Measurements from ENCODE around the gene TATDN3. TPM values are rescaled to one million over a fixed set of nuclear protein-coding genes. Genes with fewer than 3 reads are reported as not detected.

TATDN3 gene
- total RNA-seq, 1 experiment from 2014 or later = 16.3 TPM

DNA sequence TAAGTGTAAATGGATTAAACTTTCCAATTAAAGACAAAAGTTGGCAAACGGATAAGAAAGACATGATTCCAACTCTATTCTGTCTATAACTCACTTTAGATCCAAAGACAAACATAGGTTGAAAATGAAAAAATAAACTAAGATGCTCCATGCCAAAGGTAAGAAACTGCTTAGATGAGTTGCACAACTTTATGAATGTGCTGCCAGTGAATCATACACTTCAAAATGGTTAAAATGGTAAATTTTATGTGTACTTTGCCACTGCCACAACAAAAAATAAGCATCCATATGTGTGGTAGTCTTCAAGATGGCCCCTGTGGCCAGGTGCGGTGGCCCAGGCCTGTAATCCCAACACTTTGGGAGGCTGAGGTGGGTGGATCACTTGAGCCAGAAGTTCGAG is 45.1 kb upstream of the TATDN3 start:
- no peaks in the 10 kb centered on the region; a peak in 1 of 4 replicates for H3K9me3 ChIP-seq (ENCODE audit: control insufficient read depth in 1 of 2, insufficient read depth in 1 of 2, low read depth in 1 of 2, low read length in 2 of 2)
- no peak overlapping the region for H3K9ac ChIP-seq (ENCODE audit: low read length)
- no peak overlapping the region for H3K4me2 ChIP-seq (ENCODE audit: low read length)
- no peaks in the 10 kb centered on the region for H3K36me3 ChIP-seq (ENCODE audit: control insufficient read depth in 1 of 2, insufficient read depth in 2 of 2, low read length in 2 of 2)
- H4K20me1 ChIP-seq (ENCODE audit: insufficient read depth) = no peaks in the 10 kb centered on the region
- no peak for TF ChIP-seq SP1 (IDR thresholded peaks at IDR 0.05; ENCODE audit: low read depth)
- TF ChIP-seq ZFX (IDR thresholded peaks at IDR 0.05) = no peak
- no peak for TF ChIP-seq CBX3 (IDR thresholded peaks at IDR 0.05; ENCODE audit: low read depth)
- TF ChIP-seq, protein P1, sequence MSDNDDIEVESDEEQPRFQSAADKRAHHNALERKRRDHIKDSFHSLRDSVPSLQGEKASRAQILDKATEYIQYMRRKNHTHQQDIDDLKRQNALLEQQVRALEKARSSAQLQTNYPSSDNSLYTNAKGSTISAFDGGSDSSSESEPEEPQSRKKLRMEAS (IDR thresholded peaks at IDR 0.05) = no peak
- no peak for TF ChIP-seq EGR1 (IDR thresholded peaks at IDR 0.05; ENCODE audit: low read depth)
- no peak for TF ChIP-seq CEBPB (IDR thresholded peaks at IDR 0.05; ENCODE audit: low read depth)
- TF ChIP-seq, protein P2, sequence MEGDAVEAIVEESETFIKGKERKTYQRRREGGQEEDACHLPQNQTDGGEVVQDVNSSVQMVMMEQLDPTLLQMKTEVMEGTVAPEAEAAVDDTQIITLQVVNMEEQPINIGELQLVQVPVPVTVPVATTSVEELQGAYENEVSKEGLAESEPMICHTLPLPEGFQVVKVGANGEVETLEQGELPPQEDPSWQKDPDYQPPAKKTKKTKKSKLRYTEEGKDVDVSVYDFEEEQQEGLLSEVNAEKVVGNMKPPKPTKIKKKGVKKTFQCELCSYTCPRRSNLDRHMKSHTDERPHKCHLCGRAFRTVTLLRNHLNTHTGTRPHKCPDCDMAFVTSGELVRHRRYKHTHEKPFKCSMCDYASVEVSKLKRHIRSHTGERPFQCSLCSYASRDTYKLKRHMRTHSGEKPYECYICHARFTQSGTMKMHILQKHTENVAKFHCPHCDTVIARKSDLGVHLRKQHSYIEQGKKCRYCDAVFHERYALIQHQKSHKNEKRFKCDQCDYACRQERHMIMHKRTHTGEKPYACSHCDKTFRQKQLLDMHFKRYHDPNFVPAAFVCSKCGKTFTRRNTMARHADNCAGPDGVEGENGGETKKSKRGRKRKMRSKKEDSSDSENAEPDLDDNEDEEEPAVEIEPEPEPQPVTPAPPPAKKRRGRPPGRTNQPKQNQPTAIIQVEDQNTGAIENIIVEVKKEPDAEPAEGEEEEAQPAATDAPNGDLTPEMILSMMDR (IDR thresholded peaks at IDR 0.05 in 2 of 3, conservative IDR thresholded peaks at IDR 0.05 in 1 of 3; ENCODE audit: borderline replicate concordance in 1 of 3, insufficient read depth in 1 of 3, low read depth in 2 of 3, low read length in 2 of 3) = no peak
- TF ChIP-seq SRF (IDR thresholded peaks at IDR 0.05; ENCODE audit: low read depth) = no peak
- TF ChIP-seq, protein P3, sequence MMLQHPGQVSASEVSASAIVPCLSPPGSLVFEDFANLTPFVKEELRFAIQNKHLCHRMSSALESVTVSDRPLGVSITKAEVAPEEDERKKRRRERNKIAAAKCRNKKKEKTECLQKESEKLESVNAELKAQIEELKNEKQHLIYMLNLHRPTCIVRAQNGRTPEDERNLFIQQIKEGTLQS (IDR thresholded peaks at IDR 0.05) = no peak
- intact Hi-C loops (cut with micrococcal nuclease) = no loop called here
- CTCF ChIA-PET = interaction anchor here (1.3 kb wide), 1 partner anchor 82 kb away, joined by 3 read pairs; no protein-coding TSS in a partner anchor
- ATAC-seq (no peak), DNase-seq (ENCODE audit: low read depth, low spot score) (no peak)
- RAD21 ChIA-PET (ENCODE audit: low non-redundant PET in 1 of 2, low total read pairs in 2 of 2, uncharacterized antibody in 2 of 2, unreplicated experiment in 2 of 2) = no interaction called here
- no peak overlapping the region for H3K27ac ChIP-seq (ENCODE audit: low read depth, low read length)
- H2AFZ ChIP-seq (ENCODE audit: low read depth, low read length, poor library complexity, severe bottlenecking) = no peak overlapping the region
- H3K79me2 ChIP-seq (ENCODE audit: insufficient read depth, low read length) = peaks cover 32% of the 10 kb centered on the region
- no peak overlapping the region for H3K4me3 ChIP-seq (replicated peaks in 1 of 2; ENCODE audit: low read depth in 1 of 2, low read length in 2 of 2)
- H3K27me3 ChIP-seq (ENCODE audit: insufficient read depth, low read length) = no peaks in the 10 kb centered on the region
- no peaks in the 10 kb centered on the region for H3K9me2 ChIP-seq (ENCODE audit: insufficient read depth)
- BruUV-seq (replicated peaks) = no TSS peak
- H3K4me1 ChIP-seq (ENCODE audit: control insufficient read depth in 1 of 2, insufficient read depth in 2 of 2, low read length in 2 of 2) = peaks cover 0 to 6% of the 10 kb centered on the region in 2 experiments; a peak in 3 of 4 replicates
- POLR2A ChIA-PET = no interaction called here
